NT2/D1 (cell line): Measurements from ENCODE around the gene ACADSB.

Experiments used
- DNase-seq: peaks from one replicate; pipeline ENCODE4 v3.0.0-alpha.2; 2011; ENCODE audit warnings: low read depth, low spot score
- H3K27me3 ChIP-seq: 2 replicates; pipeline ENCODE4 v1.6.0; 2011; ENCODE audit warnings: mild to moderate bottlenecking; ENCODE audit not compliant: insufficient read length, insufficient read depth
- H3K36me3 ChIP-seq: 2 replicates; pipeline ENCODE4 v1.6.1; 2011; ENCODE audit warnings: mild to moderate bottlenecking, low read length, mixed read lengths; ENCODE audit not compliant: insufficient read depth, insufficient read length
- H3K4me1 ChIP-seq: 2 replicates; pipeline ENCODE4 v1.5.1; 2011; ENCODE audit not compliant: insufficient read depth, insufficient read length
- H3K4me3 ChIP-seq: 2 replicates; pipeline ENCODE4 v1.5.1; 2011; ENCODE audit warnings: low read depth; ENCODE audit not compliant: insufficient read length
- H3K9ac ChIP-seq: 2 replicates; pipeline ENCODE4 v1.6.0; 2011; ENCODE audit warnings: low read depth; ENCODE audit not compliant: insufficient read length
- H3K9me3 ChIP-seq: 2 replicates; pipeline ENCODE4 v1.5.1; 2011; ENCODE audit warnings: mild to moderate bottlenecking, low read length; ENCODE audit not compliant: insufficient read depth
- SUZ12 ChIP-seq: IDR thresholded peaks from 2 replicates; pipeline ENCODE4 v1.6.1; 2011; ENCODE audit not compliant: insufficient read length, insufficient read depth; ENCODE audit errors: extremely low read depth
- YY1 ChIP-seq: IDR thresholded peaks from 2 replicates; pipeline ENCODE4 v1.6.1; 2011; ENCODE audit not compliant: insufficient read length, insufficient read depth
- ZNF274 ChIP-seq: IDR thresholded peaks from 2 replicates; pipeline ENCODE4 v1.6.1; 2011; ENCODE audit warnings: mild to moderate bottlenecking, low read depth, low read length

ACADSB gene

DNA sequence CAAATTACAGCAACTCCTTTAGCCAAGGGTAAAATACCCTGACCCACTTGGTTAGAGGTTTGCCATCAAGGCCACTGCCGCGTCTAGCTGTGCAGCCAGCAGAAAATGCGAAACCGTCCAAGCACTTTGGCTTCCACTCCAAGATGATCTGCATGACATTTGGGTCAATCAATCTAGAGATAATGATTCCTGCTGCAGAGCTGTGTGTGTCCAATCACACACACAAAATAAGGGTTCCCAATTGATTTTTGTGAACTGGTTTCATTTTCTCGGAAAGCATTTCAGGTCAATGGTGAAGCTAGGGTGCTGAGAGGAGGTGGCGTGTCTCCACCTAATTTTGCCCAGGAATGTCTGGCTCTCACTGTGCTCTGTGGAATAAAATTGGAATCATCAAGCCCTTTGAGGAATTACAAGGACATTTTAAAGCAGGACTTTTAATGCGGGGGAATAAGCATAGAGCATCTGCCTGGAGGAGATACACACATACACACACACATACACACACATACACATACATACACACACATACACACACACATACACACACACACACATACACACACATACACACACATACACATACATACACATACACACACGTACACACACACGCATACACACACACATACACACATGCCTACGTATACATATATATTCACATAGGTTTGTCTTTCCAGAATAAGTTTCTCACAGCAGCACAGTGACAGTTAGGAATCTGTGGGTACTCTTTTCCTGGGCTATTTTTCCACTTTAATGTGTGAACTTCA is 59.5 kb downstream of the ACADSB start:
- Histone ChIP-seq H3K9me3 (no peaks in the 10 kb centered on the region), H3K27me3 (no peaks in the 10 kb centered on the region), H3K4me3 (no peak overlapping the region), H3K4me1 (no peaks in the 10 kb centered on the region), H3K36me3 (no peaks in the 10 kb centered on the region), H3K9ac (no peak overlapping the region)
- TF ChIP-seq SUZ12 (no peak), YY1 (no peak), ZNF274 (no peak)
- no peak for DNase-seq

DNA sequence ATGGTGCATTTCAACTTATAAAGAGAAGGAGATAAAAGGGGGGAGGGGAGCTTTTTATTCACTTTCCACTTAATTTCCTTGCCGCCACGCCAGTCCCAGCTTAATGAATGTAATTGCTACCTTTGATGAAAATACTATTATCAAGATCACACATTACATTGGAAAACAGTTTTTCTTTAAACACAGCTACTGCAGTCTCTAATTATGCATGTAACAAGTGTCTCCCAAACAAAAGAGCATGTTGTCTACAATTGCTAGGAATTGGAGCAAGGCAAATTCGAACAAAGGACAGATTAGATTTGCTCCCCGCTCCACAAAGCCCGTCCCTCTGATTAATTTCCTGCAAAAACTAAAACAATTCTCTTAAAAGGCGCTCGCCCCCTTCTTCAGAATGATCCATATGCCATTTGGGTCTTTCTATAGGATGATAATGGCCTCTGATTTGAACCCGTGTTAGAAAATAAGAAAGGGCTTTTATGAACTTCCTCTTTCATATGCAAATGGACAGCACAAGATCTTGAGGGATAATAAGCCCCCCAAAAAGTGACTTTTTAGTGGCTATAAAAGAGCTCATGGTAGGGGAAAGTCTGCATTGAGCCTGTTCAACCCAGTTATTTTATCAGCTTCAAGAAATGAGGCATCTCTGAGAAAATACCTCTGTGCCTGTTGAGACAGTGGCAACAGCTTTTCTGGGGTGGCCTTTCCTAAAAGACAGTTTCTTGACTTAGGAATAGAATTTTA is 60.6 kb downstream of the ACADSB start:
- H3K27me3 ChIP-seq = no peaks in the 10 kb centered on the region
- H3K9ac ChIP-seq = no peak overlapping the region
- no peak overlapping the region for H3K4me3 ChIP-seq
- TF ChIP-seq SUZ12 = no peak
- no peak for TF ChIP-seq ZNF274
- no peak for TF ChIP-seq YY1
- no peaks in the 10 kb centered on the region for H3K36me3 ChIP-seq
- no peak for DNase-seq
- no peaks in the 10 kb centered on the region for H3K9me3 ChIP-seq
- H3K4me1 ChIP-seq = no peaks in the 10 kb centered on the region

DNA sequence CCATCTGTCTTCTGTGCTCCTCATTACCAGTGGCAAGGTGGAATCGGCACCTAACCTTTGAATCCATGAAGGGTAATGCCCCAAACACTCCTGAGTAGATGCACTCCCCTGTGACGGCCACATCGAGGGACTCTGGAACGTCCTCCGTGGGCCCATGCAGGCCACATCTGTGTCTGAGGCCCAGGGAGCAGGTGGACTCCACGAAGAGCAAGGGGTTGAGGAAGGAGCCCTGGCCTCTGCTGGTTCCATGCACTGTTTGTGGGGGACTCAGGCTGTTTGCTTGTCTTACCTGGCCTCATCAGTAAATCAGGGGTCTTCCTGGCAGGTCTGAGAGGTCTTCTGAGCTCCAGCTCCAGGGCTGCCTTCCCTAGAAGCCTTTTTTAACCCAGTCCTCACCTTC is 64.4 kb downstream of the ACADSB start:
- no peaks in the 10 kb centered on the region for H3K9me3 ChIP-seq
- no peaks in the 10 kb centered on the region for H3K27me3 ChIP-seq
- TF ChIP-seq YY1 (no peak), ZNF274 (no peak), SUZ12 (no peak)
- H3K4me3 ChIP-seq = no peak overlapping the region
- H3K9ac ChIP-seq = no peak overlapping the region
- H3K4me1 ChIP-seq = no peaks in the 10 kb centered on the region
- DNase-seq = no peak
- H3K36me3 ChIP-seq = no peaks in the 10 kb centered on the region

DNA sequence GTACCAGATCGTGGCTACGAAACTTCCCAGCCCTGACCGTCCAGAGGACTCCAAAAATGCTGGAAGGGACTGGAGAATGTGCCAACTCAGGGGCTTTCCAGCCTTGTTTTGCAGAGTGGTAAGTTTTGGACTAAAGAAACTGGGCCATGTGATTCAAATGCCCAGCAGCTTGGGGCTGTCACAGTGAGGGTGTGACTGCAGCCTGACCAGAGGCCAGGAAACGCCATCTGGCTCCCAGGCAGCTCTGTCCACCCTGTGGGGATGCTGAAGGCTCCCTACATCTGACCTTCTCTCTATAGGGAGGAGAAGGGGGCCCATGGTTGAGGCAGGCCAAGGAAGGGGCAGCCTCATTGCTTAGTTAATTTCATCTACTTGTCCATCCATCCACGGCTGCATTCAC is 65.4 kb downstream of the ACADSB start:
- no peak for TF ChIP-seq YY1
- TF ChIP-seq ZNF274 = no peak
- TF ChIP-seq SUZ12 = no peak
- Histone ChIP-seq H3K4me1 (no peaks in the 10 kb centered on the region), H3K27me3 (no peaks in the 10 kb centered on the region), H3K4me3 (no peak overlapping the region), H3K9me3 (no peaks in the 10 kb centered on the region), H3K9ac (no peak overlapping the region), H3K36me3 (no peaks in the 10 kb centered on the region)
- DNase-seq = no peak

DNA sequence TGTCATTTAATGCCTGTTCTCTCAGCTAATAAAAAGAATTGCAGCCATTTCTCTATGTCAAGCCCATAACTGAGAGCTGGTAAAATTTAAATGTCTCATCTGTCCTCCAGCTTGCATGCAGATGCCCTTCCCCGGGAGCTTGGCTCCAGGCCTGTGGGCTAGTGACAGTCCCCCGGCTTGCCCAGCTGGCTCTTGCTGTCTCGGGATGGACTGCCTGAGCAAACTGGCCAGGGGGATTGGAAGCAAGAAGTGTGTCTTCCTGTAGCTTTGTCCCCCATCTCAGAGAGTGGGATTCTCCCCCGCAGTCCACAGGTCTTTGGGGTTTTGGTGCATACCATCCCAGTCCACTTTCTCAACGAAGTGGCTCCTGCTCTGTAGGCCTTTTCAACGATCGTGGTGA is 73.1 kb downstream of the ACADSB start:
- Histone ChIP-seq H3K4me1 (no peaks in the 10 kb centered on the region), H3K9ac (no peak overlapping the region), H3K9me3 (no peaks in the 10 kb centered on the region), H3K36me3 (no peaks in the 10 kb centered on the region), H3K4me3 (no peak overlapping the region), H3K27me3 (no peaks in the 10 kb centered on the region)
- no peak for DNase-seq
- TF ChIP-seq ZNF274 (no peak), YY1 (no peak), SUZ12 (no peak)

DNA sequence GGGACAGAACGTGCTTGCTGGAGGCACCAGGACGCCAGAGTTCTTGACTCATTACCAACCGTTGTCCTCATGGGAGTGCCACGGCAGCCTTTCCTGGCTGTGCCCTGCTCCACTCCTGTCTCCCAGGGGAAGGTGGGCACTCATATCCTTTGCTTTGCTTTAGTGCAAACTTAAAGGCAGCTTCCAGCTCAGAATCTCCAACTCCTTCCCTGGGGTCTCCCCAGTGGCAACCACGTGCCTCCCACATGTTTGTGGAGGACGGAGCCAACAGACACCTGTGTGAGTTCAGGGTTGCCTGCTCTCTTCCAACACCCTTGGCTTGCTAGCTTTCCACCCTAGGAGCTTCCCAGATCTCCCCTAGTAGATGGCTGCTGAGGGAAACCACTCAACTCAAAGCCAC is 75.0 kb downstream of the ACADSB start:
- no peak for DNase-seq
- Histone ChIP-seq H3K9ac (no peak overlapping the region), H3K4me1 (no peaks in the 10 kb centered on the region), H3K36me3 (no peaks in the 10 kb centered on the region), H3K4me3 (no peak overlapping the region), H3K9me3 (no peaks in the 10 kb centered on the region), H3K27me3 (no peaks in the 10 kb centered on the region)
- TF ChIP-seq ZNF274 (no peak), SUZ12 (no peak), YY1 (no peak)

DNA sequence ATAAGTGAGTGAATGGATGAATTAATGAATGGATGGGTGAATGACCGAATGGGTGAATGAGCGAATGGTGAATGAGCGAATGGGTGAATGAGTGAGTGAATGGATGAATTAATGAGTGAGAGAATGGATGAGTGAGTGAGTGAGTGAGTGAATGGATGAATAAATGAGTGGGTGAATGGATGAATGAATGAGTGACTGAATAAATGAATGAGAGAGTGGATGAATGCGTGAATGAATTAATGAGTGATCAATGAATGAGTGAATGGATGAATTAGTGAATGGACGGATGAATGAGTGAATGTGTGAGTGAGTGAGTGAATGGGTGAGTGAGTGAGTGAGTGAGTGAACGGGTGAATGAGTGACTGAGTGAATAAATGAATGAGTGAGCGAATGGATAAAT is 77.5 kb downstream of the ACADSB start:
- TF ChIP-seq ZNF274 = no peak
- no peak for TF ChIP-seq YY1
- no peak for TF ChIP-seq SUZ12
- no peak for DNase-seq
- Histone ChIP-seq H3K4me3 (no peak overlapping the region), H3K27me3 (no peaks in the 10 kb centered on the region), H3K4me1 (no peaks in the 10 kb centered on the region), H3K9me3 (no peaks in the 10 kb centered on the region), H3K36me3 (no peaks in the 10 kb centered on the region), H3K9ac (no peak overlapping the region)
